ENCODE data around the gene TP53.
A peak's percentile ranks its signal among the peaks of the same experiment; 100 is the strongest.

- TF ChIP-seq, protein P1, sequence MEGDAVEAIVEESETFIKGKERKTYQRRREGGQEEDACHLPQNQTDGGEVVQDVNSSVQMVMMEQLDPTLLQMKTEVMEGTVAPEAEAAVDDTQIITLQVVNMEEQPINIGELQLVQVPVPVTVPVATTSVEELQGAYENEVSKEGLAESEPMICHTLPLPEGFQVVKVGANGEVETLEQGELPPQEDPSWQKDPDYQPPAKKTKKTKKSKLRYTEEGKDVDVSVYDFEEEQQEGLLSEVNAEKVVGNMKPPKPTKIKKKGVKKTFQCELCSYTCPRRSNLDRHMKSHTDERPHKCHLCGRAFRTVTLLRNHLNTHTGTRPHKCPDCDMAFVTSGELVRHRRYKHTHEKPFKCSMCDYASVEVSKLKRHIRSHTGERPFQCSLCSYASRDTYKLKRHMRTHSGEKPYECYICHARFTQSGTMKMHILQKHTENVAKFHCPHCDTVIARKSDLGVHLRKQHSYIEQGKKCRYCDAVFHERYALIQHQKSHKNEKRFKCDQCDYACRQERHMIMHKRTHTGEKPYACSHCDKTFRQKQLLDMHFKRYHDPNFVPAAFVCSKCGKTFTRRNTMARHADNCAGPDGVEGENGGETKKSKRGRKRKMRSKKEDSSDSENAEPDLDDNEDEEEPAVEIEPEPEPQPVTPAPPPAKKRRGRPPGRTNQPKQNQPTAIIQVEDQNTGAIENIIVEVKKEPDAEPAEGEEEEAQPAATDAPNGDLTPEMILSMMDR (IDR thresholded peaks at IDR 0.05), result no peak
- TF ChIP-seq POLR2AphosphoS5 (IDR thresholded peaks at IDR 0.05), result peak; percentile 58 to 84
Observed at GRCh38 chr17:7627250-7628121, 59.8 kb downstream of the TP53 start, which contains the start of gene SAT2.

Data from upper lobe of left lung (tissue), 4 donors.